Caco-2 (cell line): ENCODE results near the gene EFHC1. TPM values are rescaled to one million over a fixed set of nuclear protein-coding genes. Genes with fewer than 3 reads are reported as not detected.

Experiments
- BruUV-seq: library from RNA; stranded (reverse); fragments of 400-500 nt; replicated peaks from 2 replicates; lab custom pipeline; 2021; lab: Mats Ljungman, UMichigan
- CTCF ChIA-PET: fragments of 300-600 bp; sonication (Branson Sonifier 250); formaldehyde crosslinking; loops from one replicate; lab custom pipeline; 2022; ENCODE audit warnings: antibody characterized with exemption; lab: Charles Lee
- POLR2A ChIA-PET: fragments of 300-600 bp; sonication (Branson Sonifier 250); formaldehyde crosslinking; loops from one replicate; lab custom pipeline; 2022; ENCODE audit warnings: antibody characterized with exemption; lab: Charles Lee
- DNase-seq, 2 experiments: peaks; one replicate each; pipeline versions ENCODE4 v3.0.0 to v3.0.0-alpha.2; 2020 to 2022
- H3K27me3 ChIP-seq: replicated peaks from 2 replicates; pipeline ENCODE4 v1.6.0; 2011; ENCODE audit warnings: low read length; ENCODE audit not compliant: control insufficient read depth, insufficient read depth
- H3K36me3 ChIP-seq: 2 replicates; pipeline ENCODE4 v1.5.1; 2011; ENCODE audit warnings: low read length; ENCODE audit not compliant: control insufficient read depth, insufficient read depth
- H3K4me1 ChIP-seq: fragments of 250-450 bp; sonication (Bioruptor Pico); 2 replicates; pipeline ENCODE4 v1.5.1; 2020; ENCODE audit warnings: mild to moderate bottlenecking
- H3K4me3 ChIP-seq: 2 replicates; pipeline ENCODE4 v1.5.1; 2011; ENCODE audit warnings: low read depth, mild to moderate bottlenecking, control low read depth, low read length
- H3K9me3 ChIP-seq: fragments of 250-450 bp; sonication (Bioruptor Pico); 2 replicates; pipeline ENCODE4 v1.5.1; 2020; ENCODE audit warnings: mild to moderate bottlenecking, moderate library complexity
- H3K27ac Mint-ChIP-seq: one replicate; pipeline ENCODE4 v1.8.0; 2022; ENCODE audit warnings: mixed read lengths; ENCODE audit not compliant: unreplicated experiment
- H3K27me3 Mint-ChIP-seq: one replicate; pipeline ENCODE4 v1.8.0; 2022; ENCODE audit warnings: mixed read lengths; ENCODE audit not compliant: insufficient read depth, unreplicated experiment
- H3K36me3 Mint-ChIP-seq: one replicate; pipeline ENCODE4 v1.8.0; 2022; ENCODE audit warnings: mild to moderate bottlenecking, mixed read lengths; ENCODE audit not compliant: insufficient read depth, unreplicated experiment
- H3K4me1 Mint-ChIP-seq: one replicate; pipeline ENCODE4 v1.8.0; 2022; ENCODE audit warnings: low read depth, mixed read lengths; ENCODE audit not compliant: unreplicated experiment
- H3K4me3 Mint-ChIP-seq: one replicate; pipeline ENCODE4 v1.8.0; 2022; ENCODE audit warnings: mild to moderate bottlenecking, moderate library complexity, mixed read lengths; ENCODE audit not compliant: unreplicated experiment
- H3K9me3 Mint-ChIP-seq: one replicate; pipeline ENCODE4 v1.8.0; 2022; ENCODE audit warnings: mixed read lengths; ENCODE audit not compliant: unreplicated experiment
- intact Hi-C: fragments of 100-400 bp; cut with micrococcal nuclease; formaldehyde crosslinking; loops from one replicate; pipeline ENCODE4 v1.10.0; 2022; ENCODE audit not compliant: unreplicated experiment
- total RNA-seq: library from RNA; stranded (reverse); gene quantifications from 2 replicates; pipeline ENCODE4 v1.2.3, GENCODE V29; 2022
- TF ChIP-seq, protein P1 (sequence below), 2 experiments: fragments of 200-600 bp in 1 of 2; IDR thresholded peaks; 1 replicate in 1 of 2; 2 replicates in 1 of 2; pipeline versions ENCODE4 v1.5.1 to v1.8.0; 2011 to 2022; ENCODE audit warnings: antibody characterized with exemption in 1 of 2, control low read depth in 1 of 2, inconsistent platforms in 1 of 2, low read depth in 1 of 2, low read length in 1 of 2, mild to moderate bottlenecking in 1 of 2, moderate library complexity in 1 of 2; ENCODE audit not compliant: insufficient read depth in 1 of 2, severe bottlenecking in 1 of 2, unreplicated experiment in 1 of 2

Gene EFHC1
- total RNA-seq, 1 experiment from 2014 or later, result 14.6 TPM

DNA sequence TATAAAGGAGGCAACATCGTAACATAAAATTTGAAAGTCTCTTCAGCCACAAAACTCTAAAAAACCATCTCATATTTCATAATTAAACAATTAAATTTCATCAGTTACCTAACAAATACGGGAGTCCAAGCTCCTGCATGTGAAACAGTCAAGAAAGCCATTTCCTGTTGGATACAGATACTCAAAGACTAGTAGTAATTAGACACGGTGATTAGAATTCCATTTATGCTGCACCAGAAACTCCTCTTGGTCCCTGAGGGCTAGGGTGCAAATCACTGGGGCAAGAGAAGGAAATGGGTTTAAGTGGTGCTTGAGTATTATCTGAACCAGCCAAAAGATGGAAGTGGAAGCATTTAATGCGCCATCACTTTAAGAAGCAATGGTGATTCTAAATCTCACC is 129.3 kb downstream of the EFHC1 start:
- Mint-ChIP-seq H3K27ac (no peak overlapping the region), H3K9me3 (no peaks in the 10 kb centered on the region), H3K36me3 (no peaks in the 10 kb centered on the region), H3K4me1 (peaks cover 56% of the 10 kb centered on the region), H3K27me3 (no peaks in the 10 kb centered on the region), H3K4me3 (no peak overlapping the region)
- Histone ChIP-seq H3K4me3 (no peak overlapping the region), H3K27me3 (no peaks in the 10 kb centered on the region), H3K4me1 (peaks cover 45% of the 10 kb centered on the region), H3K36me3 (no peaks in the 10 kb centered on the region), H3K9me3 (no peaks in the 10 kb centered on the region)
- no peak for DNase-seq
- CTCF ChIA-PET, result interaction anchor here (0.5 kb wide), 1 partner anchor 128 kb away, joined by 4 read pairs; no protein-coding TSS in a partner anchor
- POLR2A ChIA-PET, result no interaction called here
- intact Hi-C loops, result no loop called here
- no TSS peak for BruUV-seq
- TF ChIP-seq, protein P1, sequence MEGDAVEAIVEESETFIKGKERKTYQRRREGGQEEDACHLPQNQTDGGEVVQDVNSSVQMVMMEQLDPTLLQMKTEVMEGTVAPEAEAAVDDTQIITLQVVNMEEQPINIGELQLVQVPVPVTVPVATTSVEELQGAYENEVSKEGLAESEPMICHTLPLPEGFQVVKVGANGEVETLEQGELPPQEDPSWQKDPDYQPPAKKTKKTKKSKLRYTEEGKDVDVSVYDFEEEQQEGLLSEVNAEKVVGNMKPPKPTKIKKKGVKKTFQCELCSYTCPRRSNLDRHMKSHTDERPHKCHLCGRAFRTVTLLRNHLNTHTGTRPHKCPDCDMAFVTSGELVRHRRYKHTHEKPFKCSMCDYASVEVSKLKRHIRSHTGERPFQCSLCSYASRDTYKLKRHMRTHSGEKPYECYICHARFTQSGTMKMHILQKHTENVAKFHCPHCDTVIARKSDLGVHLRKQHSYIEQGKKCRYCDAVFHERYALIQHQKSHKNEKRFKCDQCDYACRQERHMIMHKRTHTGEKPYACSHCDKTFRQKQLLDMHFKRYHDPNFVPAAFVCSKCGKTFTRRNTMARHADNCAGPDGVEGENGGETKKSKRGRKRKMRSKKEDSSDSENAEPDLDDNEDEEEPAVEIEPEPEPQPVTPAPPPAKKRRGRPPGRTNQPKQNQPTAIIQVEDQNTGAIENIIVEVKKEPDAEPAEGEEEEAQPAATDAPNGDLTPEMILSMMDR (IDR thresholded peaks at IDR 0.05; ENCODE audit: insufficient read depth in 1 of 2, low read depth in 1 of 2, low read length in 1 of 2, severe bottlenecking in 1 of 2, unreplicated experiment in 1 of 2), result no peak

- Histone ChIP-seq H3K9me3 (no peaks in the 10 kb centered on the region), H3K4me3 (no peak overlapping the region), H3K27me3 (no peaks in the 10 kb centered on the region), H3K36me3 (no peaks in the 10 kb centered on the region), H3K4me1 (peaks cover 38% of the 10 kb centered on the region)
- Mint-ChIP-seq H3K27ac (no peak overlapping the region), H3K36me3 (no peaks in the 10 kb centered on the region), H3K4me3 (no peak overlapping the region), H3K27me3 (no peaks in the 10 kb centered on the region), H3K9me3 (no peaks in the 10 kb centered on the region), H3K4me1 (peaks cover 51% of the 10 kb centered on the region)
- POLR2A ChIA-PET, result no interaction called here
- no peak for DNase-seq
- TF ChIP-seq, protein P1 (IDR thresholded peaks at IDR 0.05; ENCODE audit: insufficient read depth in 1 of 2, low read depth in 1 of 2, low read length in 1 of 2, severe bottlenecking in 1 of 2, unreplicated experiment in 1 of 2), result no peak
- intact Hi-C loops, result no loop called here
- no TSS peak for BruUV-seq
- CTCF ChIA-PET, result interaction anchor here (0.5 kb wide), 1 partner anchor 129 kb away, joined by 4 read pairs; no protein-coding TSS in a partner anchor
These were observed 130.0 kb downstream of the EFHC1 start for GRCh38 chr6:52550014-52550575.

DNA sequence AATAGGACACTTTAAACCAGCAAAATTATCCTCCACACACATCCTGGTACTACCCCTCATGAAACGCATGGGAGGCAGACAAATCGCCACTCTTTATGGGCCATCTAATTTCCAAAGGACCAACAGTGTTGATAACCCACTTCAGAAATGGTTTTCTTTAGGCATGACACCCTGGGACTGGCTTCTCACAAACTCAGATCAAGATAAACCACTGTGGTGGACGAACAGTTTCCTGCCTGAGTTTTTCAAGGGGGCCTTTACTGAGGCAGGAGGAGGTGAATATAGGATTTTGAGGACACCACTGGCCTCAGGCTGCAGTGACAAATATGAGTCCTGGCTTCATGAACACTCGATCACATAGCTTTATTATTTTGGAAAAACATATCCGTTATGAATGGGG is 130.7 kb downstream of the EFHC1 start:
- TF ChIP-seq, protein P1 (IDR thresholded peaks at IDR 0.05; ENCODE audit: insufficient read depth in 1 of 2, low read depth in 1 of 2, low read length in 1 of 2, severe bottlenecking in 1 of 2, unreplicated experiment in 1 of 2), result no peak
- intact Hi-C loops, result no loop called here
- Histone ChIP-seq H3K9me3 (no peaks in the 10 kb centered on the region), H3K36me3 (no peaks in the 10 kb centered on the region), H3K4me3 (no peak overlapping the region), H3K4me1 (peaks cover 30% of the 10 kb centered on the region), H3K27me3 (no peaks in the 10 kb centered on the region)
- Mint-ChIP-seq H3K27ac (no peak overlapping the region), H3K27me3 (no peaks in the 10 kb centered on the region), H3K36me3 (no peaks in the 10 kb centered on the region), H3K4me3 (no peak overlapping the region), H3K4me1 (peaks cover 43% of the 10 kb centered on the region), H3K9me3 (no peaks in the 10 kb centered on the region)
- CTCF ChIA-PET, result no interaction called here
- POLR2A ChIA-PET, result no interaction called here
- BruUV-seq, result no TSS peak
- DNase-seq, result no peak
